GM23248 (cell line): ENCODE results near the gene BIRC6.

ENCODE experiments used
- EZH2 ChIP-seq: fragments of 200-600 bp; sonication (generic); IDR thresholded peaks from 2 replicates; pipeline ENCODE4 v1.6.1; 2018; ENCODE audit warnings: antibody characterized with exemption, mild to moderate bottlenecking; ENCODE audit not compliant: insufficient read depth, poor library complexity, severe bottlenecking
- EZH2phosphoT487 ChIP-seq: fragments of 200-600 bp; sonication (generic); IDR thresholded peaks from 2 replicates; pipeline ENCODE4 v1.6.1; 2018; ENCODE audit warnings: antibody characterized with exemption, moderate library complexity, mild to moderate bottlenecking, low read depth; ENCODE audit not compliant: insufficient read depth

DNA sequence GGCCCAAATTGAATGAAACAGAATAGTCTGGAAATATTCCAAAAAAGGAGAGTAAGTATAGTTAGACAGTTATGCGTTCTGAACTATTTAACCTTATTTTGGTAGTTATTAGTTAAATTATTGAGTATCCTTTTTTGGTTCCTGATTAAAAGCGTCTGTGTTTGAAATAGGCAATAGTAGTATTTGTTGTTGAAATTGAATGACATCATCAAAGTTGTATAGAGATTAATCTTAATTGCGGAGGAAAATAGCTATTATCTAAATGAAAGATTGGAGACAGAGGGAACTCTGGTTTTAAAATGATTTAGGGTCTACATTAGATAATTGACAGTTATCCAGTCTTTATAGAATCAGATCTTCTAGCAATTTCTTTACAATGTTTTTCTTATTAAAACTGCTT lies 115.8 kb downstream of the BIRC6 start:
- TF ChIP-seq EZH2, result no peak
- no peak for TF ChIP-seq EZH2phosphoT487
